ENCODE measurements around the gene FCN1. TPM values are rescaled to one million over a fixed set of nuclear protein-coding genes. Genes with fewer than 3 reads are reported as not detected.

FCN1 gene
- total and polyA plus RNA-seq, 9 of the 15 experiments (the other 6 are each of a cell fraction or from before 2014, with no cell fraction given), result not detected

DNA sequence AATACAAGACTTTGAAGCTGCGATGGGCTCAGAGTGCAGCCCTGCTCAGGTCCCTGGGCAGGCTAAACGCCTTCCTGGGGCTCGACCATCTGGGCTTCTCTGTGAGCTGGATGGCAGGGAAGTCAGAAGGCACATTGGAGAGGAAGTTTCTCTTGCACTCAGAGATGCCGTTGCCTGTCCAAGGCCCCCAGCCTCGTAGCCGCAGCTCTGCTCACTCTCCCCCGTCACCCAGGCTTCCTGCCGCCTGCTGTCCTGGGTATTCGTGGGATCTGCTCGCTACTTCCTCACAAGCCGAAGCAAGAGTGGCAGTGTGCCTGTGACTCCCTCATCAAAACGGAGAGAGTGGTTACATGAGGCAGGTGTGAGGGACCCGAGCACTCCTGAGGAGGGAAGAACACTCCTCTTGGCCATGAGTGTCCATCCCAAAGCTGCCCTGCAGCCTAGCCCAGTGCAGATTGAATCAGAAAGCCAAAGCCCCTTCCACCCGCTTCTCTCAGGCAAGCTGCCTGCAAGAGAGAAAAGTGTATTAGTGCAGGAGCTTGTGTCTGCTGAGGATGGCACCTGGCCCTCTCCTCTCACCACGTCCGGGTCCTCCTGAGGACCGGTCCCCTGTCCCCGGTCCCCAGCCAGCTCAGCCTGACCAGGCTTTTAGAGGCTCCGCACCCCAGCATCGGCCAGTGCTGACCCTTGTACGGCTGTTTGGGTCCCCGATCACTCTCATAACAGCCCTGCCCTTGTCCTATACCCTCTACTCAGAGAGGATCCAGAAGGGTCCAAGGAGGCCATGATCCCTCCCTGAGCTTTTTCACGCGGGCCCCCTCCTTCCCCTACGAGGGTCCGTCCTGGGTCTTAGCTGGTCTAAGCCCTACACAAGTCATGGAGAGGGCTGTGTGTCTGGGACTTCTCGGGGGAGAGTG lies 29.8 kb downstream of the FCN1 start:
- H3K9me1 ChIP-seq (ENCODE audit: control insufficient read depth, insufficient read depth, low read length), result no peaks in the 10 kb centered on the region
- ChIA-PET CTCF (ENCODE audit: low intra/inter-chr PET ratio) (no interaction called here), POLR2A (interaction anchor here (0.7 kb wide), 1 partner anchor 86 kb away, joined by 4 read pairs; no protein-coding TSS in a partner anchor)
- TF ChIP-seq CTBP1 (IDR thresholded peaks at IDR 0.05; ENCODE audit: borderline replicate concordance) (no peak), RAD21 (CRISPR knock-in tag; conservative IDR thresholded peaks at IDR 0.05 in 1 of 2, IDR thresholded peaks at IDR 0.05 in 1 of 2) (no peak), PHB (CRISPR knock-in tag; IDR thresholded peaks at IDR 0.05) (no peak), JUND (IDR thresholded peaks at IDR 0.05; ENCODE audit: borderline replicate concordance, low read depth, low read length) (no peak), JUND (tag; IDR thresholded peaks at IDR 0.05; ENCODE audit: borderline replicate concordance, low read depth, low read length) (no peak)
- no peak for FAIRE-seq
- no peak overlapping the region for H3K27ac ChIP-seq (ENCODE audit: extremely low read depth, low read depth, low read length)
- no peaks in the 10 kb centered on the region for H3K79me2 ChIP-seq (ENCODE audit: control insufficient read depth, insufficient read depth, low read length)
- no peak for ATAC-seq
- no peak overlapping the region for H3K4me3 ChIP-seq
- 1% methylated on average over 27 of the region's 27 CpGs for WGBS (ENCODE audit: insufficient coverage, low coverage, missing lambda C conversion rate)
- no peaks in the 10 kb centered on the region for H3K4me1 ChIP-seq (replicated peaks in 1 of 2; ENCODE audit: control insufficient read depth in 2 of 2, insufficient read depth in 2 of 2, low read length in 2 of 2)
- in situ Hi-C loops (cut with MboI) (no loop called here), intact Hi-C loops (cut with micrococcal nuclease) (no loop called here)
- no peaks in the 10 kb centered on the region for H3K36me3 ChIP-seq (ENCODE audit: control insufficient read depth, insufficient read depth, low read length)
- no peak for DNase-seq (ENCODE audit: extremely low read depth in 1 of 4, low spot score in 3 of 4)
- 0 out of 2 replicates have a peak, but pooled peaks cover 3% of the 10 kb centered on the region for H4K20me1 ChIP-seq (replicated peaks; ENCODE audit: control insufficient read depth, insufficient read depth, low read length)
- no TSS peak for BruUV-seq (replicated peaks)
- peaks cover 18 to 51% of the 10 kb centered on the region in 2 experiments for H3K27me3 ChIP-seq (ENCODE audit: control insufficient read depth in 2 of 2, insufficient read depth in 2 of 2, low read length in 2 of 2)
- no peaks in the 10 kb centered on the region for H3K9me3 ChIP-seq (replicated peaks; ENCODE audit: control insufficient read depth, insufficient read depth, low read depth, low read length)
- H3K4me2 ChIP-seq (ENCODE audit: insufficient read depth, low read length), result no peak overlapping the region
- H2AFZ ChIP-seq (ENCODE audit: low read depth, low read length), result no peak overlapping the region
- H3K9ac ChIP-seq (ENCODE audit: insufficient read depth in 1 of 2, low read depth in 2 of 2, low read length in 2 of 2), result no peak overlapping the region
